ENCODE measurements around the gene KIF1B. TPM values are rescaled to one million over a fixed set of nuclear protein-coding genes. Genes with fewer than 3 reads are reported as not detected.
A peak's percentile ranks its signal among the peaks of the same experiment; 100 is the strongest.

The KIF1B gene
- polyA plus RNA-seq (ENCODE audit: insufficient read length in 4 of 4), result 10 to 100 TPM; 37.9 to 47.8 (median 42.9) TPM

GRCh38 chr1:10209905-10210810 is at the start of gene KIF1B:
TSS of gene KIF1B (plus strand) at chr1:10210570. CDS start at chr1:10232329, 21,759 bp downstream.
- DNase-seq (ENCODE audit: low read depth in 4 of 4, low spot score in 3 of 4), result peak; percentile 91 to 97 (median 96)

GRCh38 chr1:10160907-10161490 is 49.4 kb upstream of the KIF1B start:
- DNase-seq (ENCODE audit: low read depth in 4 of 4, low spot score in 3 of 4), result no peak

- no peak for DNase-seq (ENCODE audit: low read depth in 4 of 4, low spot score in 3 of 4)
Observed at GRCh38 chr1:10161541-10162290, 48.7 kb upstream of the KIF1B start.

GRCh38 chr1:10168912-10169514 is 41.4 kb upstream of the KIF1B start:
- DNase-seq (ENCODE audit: low read depth in 4 of 4, low spot score in 3 of 4), result no peak

GRCh38 chr1:10170239-10170574 is 40.2 kb upstream of the KIF1B start:
- no peak for DNase-seq (ENCODE audit: low read depth in 4 of 4, low spot score in 3 of 4)

GRCh38 chr1:10171105-10171767 is 39.1 kb upstream of the KIF1B start:
- DNase-seq (ENCODE audit: low read depth in 4 of 4, low spot score in 3 of 4), result no peak

- no peak for DNase-seq (ENCODE audit: low read depth in 4 of 4, low spot score in 3 of 4)
Observed at GRCh38 chr1:10171995-10172669, 38.2 kb upstream of the KIF1B start.

- no peak for DNase-seq (ENCODE audit: low read depth in 4 of 4, low spot score in 3 of 4)
Observed at GRCh38 chr1:10173582-10173981, 36.8 kb upstream of the KIF1B start.

- DNase-seq (ENCODE audit: low read depth in 4 of 4, low spot score in 3 of 4), result no peak
Observed at GRCh38 chr1:10177876-10178275, 32.5 kb upstream of the KIF1B start.

- DNase-seq (ENCODE audit: low read depth in 4 of 4, low spot score in 3 of 4), result no peak
Observed at GRCh38 chr1:10178597-10179405, 31.6 kb upstream of the KIF1B start.

- no peak for DNase-seq (ENCODE audit: low read depth in 4 of 4, low spot score in 3 of 4)
Observed at GRCh38 chr1:10179406-10180091, 30.8 kb upstream of the KIF1B start.

- no peak for DNase-seq (ENCODE audit: low read depth in 4 of 4, low spot score in 3 of 4)
Observed at GRCh38 chr1:10181154-10181553, 29.2 kb upstream of the KIF1B start.

GRCh38 chr1:10185759-10186158 is 24.6 kb upstream of the KIF1B start:
- DNase-seq (ENCODE audit: low read depth in 4 of 4, low spot score in 3 of 4), result no peak

- no peak for DNase-seq (ENCODE audit: low read depth in 4 of 4, low spot score in 3 of 4)
Observed at GRCh38 chr1:10186331-10187025, 23.9 kb upstream of the KIF1B start.

- no peak for DNase-seq (ENCODE audit: low read depth in 4 of 4, low spot score in 3 of 4)
Observed at GRCh38 chr1:10187026-10187334, 23.4 kb upstream of the KIF1B start.

- no peak for DNase-seq (ENCODE audit: low read depth in 4 of 4, low spot score in 3 of 4)
Observed at GRCh38 chr1:10188133-10188650, 22.2 kb upstream of the KIF1B start.

GRCh38 chr1:10189659-10190058 is 20.7 kb upstream of the KIF1B start:
- DNase-seq (ENCODE audit: low read depth in 4 of 4, low spot score in 3 of 4), result no peak

- DNase-seq (ENCODE audit: low read depth in 4 of 4, low spot score in 3 of 4), result no peak
Observed at GRCh38 chr1:10192263-10192662, 18.1 kb upstream of the KIF1B start.
